Endothelial cell of umbilical vein (primary cell): ENCODE results near the gene TTC17. TPM values are rescaled to one million over a fixed set of nuclear protein-coding genes. Genes with fewer than 3 reads are reported as not detected.

Experiments
- BruUV-seq: library from RNA; stranded (reverse); fragments of 400-500 nt; replicated peaks from 2 replicates; lab custom pipeline; 2021; lab: Mats Ljungman, UMichigan
- CTCF ChIA-PET: fragments of 300-600, 350-600 bp; sonication (Branson Sonifier 250); formaldehyde crosslinking; loops from one replicate; lab custom pipeline; 2021; ENCODE audit warnings: antibody characterized with exemption, inconsistent platforms; lab: Charles Lee
- POLR2A ChIA-PET: fragments of 300-600, 350-600 bp; sonication (Branson Sonifier 250); formaldehyde crosslinking; loops from one replicate; lab custom pipeline; 2021; ENCODE audit warnings: antibody characterized with exemption, inconsistent platforms; lab: Charles Lee
- DNase-seq: peaks from one replicate; pipeline ENCODE4 v3.0.0-alpha.2; 2011; ENCODE audit warnings: low read depth, low spot score
- FAIRE-seq: peaks from 2 replicates; lab custom pipeline; 2011; peaks lifted over from hg19 to GRCh38; lab: Jason Lieb, UNC
- H2AFZ ChIP-seq: 2 replicates; pipeline ENCODE4 v1.6.0; 2012; ENCODE audit warnings: low read depth, low read length, control low read depth, inconsistent platforms
- H3K27ac ChIP-seq: 2 replicates; pipeline ENCODE4 v1.5.1; 2011; ENCODE audit warnings: low read depth, mild to moderate bottlenecking, control low read depth, low read length, moderate library complexity; ENCODE audit not compliant: insufficient read depth
- H3K27me3 ChIP-seq, 2 experiments: 2 replicates each; pipeline versions ENCODE4 v1.6.0 to v1.6.1; 2011; ENCODE audit warnings: low read length in 2 of 2, mixed read lengths in 1 of 2; ENCODE audit not compliant: control insufficient read depth in 2 of 2, insufficient read depth in 2 of 2
- H3K36me3 ChIP-seq, 2 experiments: 2 replicates in 1 of 2; 3 replicates in 1 of 2; pipeline ENCODE4 v1.5.1; 2011; ENCODE audit warnings: low read length in 2 of 2, mild to moderate bottlenecking in 1 of 2, moderate library complexity in 1 of 2; ENCODE audit not compliant: control insufficient read depth in 2 of 2, insufficient read depth in 2 of 2; ENCODE audit errors: extremely low read depth in 1 of 2
- H3K4me1 ChIP-seq: 3 replicates; pipeline ENCODE4 v1.5.1; 2011; ENCODE audit warnings: mild to moderate bottlenecking, low read length; ENCODE audit not compliant: control insufficient read depth, insufficient read depth; ENCODE audit errors: extremely low read depth
- H3K4me2 ChIP-seq: 2 replicates; pipeline ENCODE4 v1.6.1; 2011; ENCODE audit warnings: low read length, control low read depth, mixed read lengths; ENCODE audit not compliant: insufficient read depth
- H3K4me3 ChIP-seq, 3 experiments: fragments of 200-600 bp in 1 of 3; sonication (generic), shearing (Covaris generic) in 1 of 3; replicated peaks in 1 of 3; 2 replicates each; pipeline ENCODE4 v1.5.1; 2011 to 2016; ENCODE audit warnings: control low read depth in 3 of 3, low read length in 3 of 3, mild to moderate bottlenecking in 2 of 3, inconsistent platforms in 1 of 3, low read depth in 1 of 3, moderate library complexity in 1 of 3; ENCODE audit not compliant: insufficient read depth in 1 of 3
- H3K79me2 ChIP-seq: 2 replicates; pipeline ENCODE4 v1.6.0; 2012; ENCODE audit warnings: low read length, inconsistent platforms; ENCODE audit not compliant: control insufficient read depth, insufficient read depth
- H3K9ac ChIP-seq: replicated peaks from 2 replicates; pipeline ENCODE3; 2011; ENCODE audit warnings: low read length, control low read depth; ENCODE audit not compliant: insufficient read depth; ENCODE audit errors: extremely low read depth
- H3K9me1 ChIP-seq: replicated peaks from 3 replicates; pipeline ENCODE4 v1.6.0; 2011; ENCODE audit warnings: mild to moderate bottlenecking, low read length; ENCODE audit not compliant: control insufficient read depth, insufficient read depth; ENCODE audit errors: extremely low read depth
- H3K9me3 ChIP-seq: replicated peaks from 2 replicates; pipeline ENCODE4 v1.5.1; 2012; ENCODE audit warnings: low read length, inconsistent platforms; ENCODE audit not compliant: control insufficient read depth, insufficient read depth
- H4K20me1 ChIP-seq: replicated peaks from 2 replicates; pipeline ENCODE3; 2011; ENCODE audit warnings: mild to moderate bottlenecking, low read length; ENCODE audit not compliant: control insufficient read depth, insufficient read depth; ENCODE audit errors: extremely low read depth
- CTCF ChIP-seq, 2 donors: IDR thresholded peaks; 1 replicate in 1 of 2; 2 replicates in 1 of 2; pipeline ENCODE4 v1.5.1; 2011; ENCODE audit warnings: low read length in 2 of 2, mild to moderate bottlenecking in 2 of 2, moderate library complexity in 2 of 2, control low read depth in 1 of 2, inconsistent platforms in 1 of 2, low read depth in 1 of 2; ENCODE audit not compliant: insufficient read depth in 1 of 2; ENCODE audit errors: extremely low read depth in 1 of 2
- EZH2 ChIP-seq: IDR thresholded peaks from 2 replicates; pipeline ENCODE4 v1.6.1; 2012; ENCODE audit warnings: borderline replicate concordance, low read depth, mild to moderate bottlenecking, moderate library complexity, low read length, inconsistent platforms; ENCODE audit not compliant: severe bottlenecking
- FOS ChIP-seq: IDR thresholded peaks from 2 replicates; pipeline ENCODE4 v1.6.1; 2011; ENCODE audit warnings: mild to moderate bottlenecking, low read length, moderate library complexity, borderline replicate concordance; ENCODE audit not compliant: insufficient read depth
- GATA2 ChIP-seq: IDR thresholded peaks from 2 replicates; pipeline ENCODE4 v1.7.0; 2011; ENCODE audit warnings: low read depth, mild to moderate bottlenecking, moderate library complexity, mixed read lengths, low read length; ENCODE audit not compliant: insufficient read length, insufficient read depth
- JUN ChIP-seq: IDR thresholded peaks from 2 replicates; pipeline ENCODE4 v1.6.1; 2011; ENCODE audit warnings: borderline replicate concordance, low read depth; ENCODE audit not compliant: insufficient read length, insufficient read depth
- MAX ChIP-seq: IDR thresholded peaks from 2 replicates; pipeline ENCODE4 v1.6.1; 2011; ENCODE audit not compliant: insufficient read depth, insufficient read length
- MYC ChIP-seq: IDR thresholded peaks from one replicate; pipeline ENCODE4 v1.6.1; 2011; ENCODE audit warnings: mild to moderate bottlenecking, low read depth, low read length
- POLR2A ChIP-seq: IDR thresholded peaks from 2 replicates; pipeline ENCODE4 v1.6.1; 2012; ENCODE audit warnings: low read depth, mild to moderate bottlenecking, control low read depth, low read length
- POLR2AphosphoS5 ChIP-seq: IDR thresholded peaks from 2 replicates; pipeline ENCODE4 v1.6.1; 2012; ENCODE audit warnings: low read depth, mild to moderate bottlenecking, control low read depth, low read length, moderate library complexity; ENCODE audit not compliant: insufficient read depth
- dilution Hi-C: fragments of 300-500 bp; cut with MboI; formaldehyde crosslinking; loops from one replicate; pipeline ENCODE4 v1.15.0; 2019; ENCODE audit warnings: low sequenced_read_pairs; ENCODE audit not compliant: extremely low pct_ligation_motif_present
- intact Hi-C: fragments of 100-400 bp; cut with micrococcal nuclease; formaldehyde crosslinking; loops from one replicate; pipeline ENCODE4 v1.10.0; 2022
- polyA plus RNA-seq, 4 experiments: library from polyadenylated mRNA; depleted of rRNA in 3 of 4; stranded (reverse) in 3 of 4; unstranded in 1 of 4; fragments of >200 nt; gene quantifications; 2 replicates each; pipeline versions ENCODE4 v1.2.1 to v1.2.3, GENCODE V29; 2011 to 2012; ENCODE audit warnings: missing spikeins in 1 of 4
- total RNA-seq: library from RNA; stranded (reverse); gene quantifications from 2 replicates; pipeline ENCODE4 v1.2.3, GENCODE V29; 2021

TTC17 gene
- total and polyA plus RNA-seq, 2 donors (not counting 3 experiments of a cell fraction or from before 2014, with no cell fraction given) = 60.7 to 66.8 TPM

GRCh38 chr11:43492701-43493100 is 134.0 kb downstream of the TTC17 start:
- dilution Hi-C loops = no loop called here
- H4K20me1 ChIP-seq = no peaks in the 10 kb centered on the region
- no peaks in the 10 kb centered on the region for H3K4me1 ChIP-seq
- H3K9me1 ChIP-seq = no peaks in the 10 kb centered on the region
- intact Hi-C loops = no loop called here
- FAIRE-seq (no peak), DNase-seq (no peak)
- no peak overlapping the region for H3K4me2 ChIP-seq
- no peak overlapping the region for H2AFZ ChIP-seq
- H3K9ac ChIP-seq = no peak overlapping the region
- H3K27me3 ChIP-seq = no peaks in the 10 kb centered on the region
- peaks cover 4 to 8% of the 10 kb centered on the region in 2 experiments for H3K36me3 ChIP-seq
- CTCF ChIA-PET = no interaction called here
- no peak overlapping the region for H3K27ac ChIP-seq
- no TSS peak for BruUV-seq
- no peaks in the 10 kb centered on the region for H3K79me2 ChIP-seq
- no peak overlapping the region for H3K4me3 ChIP-seq
- no peak for TF ChIP-seq CTCF (IDR thresholded peaks at IDR 0.05; ENCODE audit: extremely low read depth in 1 of 2, insufficient read depth in 1 of 2, low read depth in 1 of 2, low read length in 2 of 2)
- no peak for TF ChIP-seq FOS
- no peak for TF ChIP-seq EZH2
- no peak for TF ChIP-seq MYC
- H3K9me3 ChIP-seq = no peaks in the 10 kb centered on the region
- POLR2A ChIA-PET = no interaction called here

GRCh38 chr11:43493431-43493830 is 134.7 kb downstream of the TTC17 start:
- FAIRE-seq (peak; percentile 42), DNase-seq (peak; percentile 8)
- Histone ChIP-seq H3K27me3 (no peaks in the 10 kb centered on the region), H3K9me1 (no peaks in the 10 kb centered on the region), H3K4me2 (no peak overlapping the region), H3K9me3 (no peaks in the 10 kb centered on the region), H2AFZ (no peak overlapping the region), H3K4me3 (no peak overlapping the region), H3K36me3 (peaks cover 4 to 8% of the 10 kb centered on the region in 2 experiments), H4K20me1 (no peaks in the 10 kb centered on the region), H3K79me2 (no peaks in the 10 kb centered on the region), H3K27ac (no peak overlapping the region), H3K9ac (no peak overlapping the region), H3K4me1 (no peaks in the 10 kb centered on the region)
- intact Hi-C loops (no loop called here), dilution Hi-C loops (no loop called here)
- POLR2A ChIA-PET = no interaction called here
- BruUV-seq = no TSS peak
- CTCF ChIA-PET = interaction anchor here (0.9 kb wide), 1 partner anchor 11 kb away, joined by 4 read pairs; no protein-coding TSS in a partner anchor
- TF ChIP-seq MYC (no peak), EZH2 (no peak), POLR2AphosphoS5 (no peak), JUN (no peak), POLR2A (no peak), GATA2 (no peak), MAX (no peak), FOS (no peak), CTCF (IDR thresholded peaks at IDR 0.05; ENCODE audit: extremely low read depth in 1 of 2, insufficient read depth in 1 of 2, low read depth in 1 of 2, low read length in 2 of 2) (no peak)
